GM21360 (cell line): ENCODE data around the gene DLL1.

Source experiments
- ATAC-seq: cut with Tn5 transposase; IDR thresholded peaks from one replicate; pipeline ENCODE4 v1.9.1; 2021; ENCODE audit warnings: mild to moderate bottlenecking, moderate library complexity; ENCODE audit not compliant: unreplicated experiment

DLL1 gene

DNA sequence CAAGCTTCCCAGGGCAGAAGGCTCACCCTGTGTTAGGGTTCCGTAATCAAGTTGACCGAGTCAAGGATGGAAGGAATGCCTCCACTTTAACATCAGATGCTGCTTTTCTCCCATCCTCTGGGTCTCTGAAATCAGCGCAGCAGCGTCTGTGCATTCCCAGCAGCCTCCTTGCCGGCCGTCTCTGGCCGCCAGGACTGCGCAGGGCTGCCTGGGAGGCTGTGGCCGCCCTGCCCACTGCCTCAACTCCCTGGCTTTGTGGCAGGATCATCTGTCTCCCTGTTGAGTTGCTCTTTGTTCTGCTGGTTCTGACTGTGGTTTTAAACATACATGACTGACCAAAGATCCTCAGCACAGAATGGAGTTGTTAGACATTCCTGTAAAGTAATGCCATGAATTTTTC is 56.5 kb downstream of the DLL1 start:
- no peak for ATAC-seq

DNA sequence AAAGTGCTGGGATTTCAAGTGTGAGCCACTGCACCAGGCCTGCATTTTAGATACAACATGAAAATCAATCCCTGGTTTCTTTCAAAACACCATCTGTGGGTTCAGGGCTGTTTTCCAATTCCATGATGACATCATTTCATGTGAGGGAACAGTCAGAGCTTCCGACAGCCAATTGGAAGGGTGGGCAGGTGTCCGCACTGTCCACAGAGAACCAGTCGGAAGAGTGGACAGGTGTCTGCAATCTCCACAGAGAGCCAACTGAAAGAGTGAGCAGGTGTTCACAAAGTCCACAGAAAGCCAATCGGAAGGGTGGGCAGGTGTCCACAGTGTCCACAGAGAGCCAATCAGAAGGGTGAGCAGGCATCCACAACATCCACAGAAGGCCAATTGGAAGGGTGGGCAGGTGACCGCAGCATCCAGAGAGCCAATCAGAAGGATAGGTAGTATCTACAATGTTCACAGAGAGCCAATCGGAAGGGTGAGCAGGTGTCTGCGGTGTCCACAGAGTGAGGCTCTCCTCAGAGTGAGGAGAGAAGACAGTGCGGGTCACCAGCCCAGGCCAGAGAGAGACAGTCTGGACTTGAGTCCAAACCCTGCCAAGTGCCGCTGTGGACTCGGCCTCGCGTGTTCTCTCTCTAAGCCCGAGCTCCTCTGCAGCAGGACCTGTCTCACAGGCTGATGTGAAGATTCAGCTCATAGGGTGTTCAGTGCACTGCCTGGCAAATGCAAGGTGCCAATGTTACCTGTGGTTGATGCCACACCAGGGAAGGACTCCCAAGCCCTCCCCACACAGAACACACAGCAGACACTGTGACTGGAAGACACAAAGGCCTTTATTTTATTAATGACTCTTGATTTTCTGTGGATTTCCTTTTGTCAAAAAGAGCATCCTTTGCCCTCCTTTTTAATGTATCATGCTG is 57.3 kb downstream of the DLL1 start:
- ATAC-seq: no peak
